Osteoblast (primary cell): ENCODE measurements around the gene TTF2. TPM values are rescaled to one million over a fixed set of nuclear protein-coding genes. Genes with fewer than 3 reads are reported as not detected.
"Not testable (repeated sequence)": the region's sequence is repeated elsewhere in the genome, so short reads cannot be mapped to it uniquely, and the experiment has no call there.

Experiments
- DNase-seq: peaks from one replicate; pipeline ENCODE4 v3.0.0; 2011; ENCODE audit warnings: low spot score, mixed read lengths; ENCODE audit not compliant: insufficient read length; ENCODE audit errors: missing footprints
- H2AFZ ChIP-seq: 2 replicates; pipeline ENCODE4 v1.6.0; 2011; ENCODE audit warnings: mild to moderate bottlenecking, low read length
- H3K27ac ChIP-seq: 2 replicates; pipeline ENCODE4 v1.5.1; 2011; ENCODE audit warnings: mild to moderate bottlenecking, low read depth, low read length, moderate library complexity
- H3K27me3 ChIP-seq: 2 replicates; pipeline ENCODE4 v1.6.0; 2012; ENCODE audit warnings: mild to moderate bottlenecking, control low read depth, inconsistent platforms, low read length, moderate library complexity; ENCODE audit not compliant: insufficient read depth
- H3K36me3 ChIP-seq: 2 replicates; pipeline ENCODE4 v1.5.1; 2011; ENCODE audit warnings: mild to moderate bottlenecking, low read length, control low read depth, moderate library complexity; ENCODE audit not compliant: insufficient read depth
- H3K4me1 ChIP-seq: 2 replicates; pipeline ENCODE4 v1.5.1; 2011; ENCODE audit warnings: mild to moderate bottlenecking, low read length, control low read depth, moderate library complexity; ENCODE audit not compliant: insufficient read depth
- H3K4me2 ChIP-seq: 2 replicates; pipeline ENCODE4 v1.6.0; 2011; ENCODE audit warnings: mild to moderate bottlenecking, low read length; ENCODE audit not compliant: insufficient read depth
- H3K4me3 ChIP-seq: fragments of 200-600 bp; sonication (generic); 3 replicates; pipeline ENCODE4 v1.5.1; 2012; ENCODE audit warnings: mild to moderate bottlenecking, low read length, inconsistent platforms; ENCODE audit not compliant: insufficient read depth
- H3K79me2 ChIP-seq: 2 replicates; pipeline ENCODE4 v1.6.0; 2012; ENCODE audit warnings: mild to moderate bottlenecking, low read length, control low read depth, inconsistent platforms; ENCODE audit not compliant: insufficient read depth
- H3K9me3 ChIP-seq: 2 replicates; pipeline ENCODE4 v1.5.1; 2011; ENCODE audit warnings: low read depth, low read length, control low read depth
- H4K20me1 ChIP-seq: 2 replicates; pipeline ENCODE4 v1.6.0; 2012; ENCODE audit warnings: mild to moderate bottlenecking, low read length, control low read depth; ENCODE audit not compliant: insufficient read depth
- total RNA-seq: library from RNA; depleted of rRNA; stranded (reverse); fragments of >200 nt; gene quantifications from 2 replicates; pipeline ENCODE4 v1.2.3, GENCODE V29; 2012
- TF ChIP-seq, protein P1 (sequence below): IDR thresholded peaks from 2 replicates; pipeline ENCODE4 v1.5.1; 2011; ENCODE audit warnings: mild to moderate bottlenecking, low read depth, low read length, moderate library complexity; ENCODE audit errors: extremely low read depth

The TTF2 gene
- total RNA-seq, 1 donor: 5.4 TPM

DNA sequence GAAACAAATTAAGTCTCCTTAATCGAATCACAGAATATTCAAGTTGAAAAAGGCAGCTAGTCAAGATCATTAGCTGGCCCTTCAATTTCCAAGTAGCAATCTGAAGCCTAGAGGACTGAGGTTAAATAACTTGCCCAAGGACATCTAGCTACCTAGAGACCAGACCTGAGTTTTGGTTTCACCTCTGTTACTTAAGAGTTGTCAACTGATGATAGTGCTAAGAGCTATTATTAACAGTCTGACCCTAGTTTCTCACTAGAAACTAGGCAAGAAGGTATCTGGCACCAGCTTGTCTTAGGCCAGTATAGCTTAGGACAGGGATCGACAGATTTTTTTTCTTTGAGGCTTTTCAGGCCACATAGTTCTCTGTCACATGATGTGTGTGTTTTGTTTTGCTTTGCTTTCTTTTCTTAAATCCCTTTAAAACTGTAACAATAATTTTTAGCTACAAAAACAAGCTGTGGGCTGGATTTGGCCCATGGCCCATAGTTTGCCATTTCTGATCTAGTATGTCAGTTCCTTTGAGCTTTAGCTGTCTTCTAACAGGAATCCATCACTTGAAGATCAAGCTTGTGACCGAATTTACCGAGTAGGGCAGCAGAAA, 38.3 kb downstream of the TTF2 start:
- H3K27me3 ChIP-seq: no peaks in the 10 kb centered on the region
- no peaks in the 10 kb centered on the region for H3K79me2 ChIP-seq
- H3K4me2 ChIP-seq: no peak overlapping the region
- no peaks in the 10 kb centered on the region for H4K20me1 ChIP-seq
- no peak overlapping the region for H3K4me3 ChIP-seq
- no peak overlapping the region for H3K27ac ChIP-seq
- peaks cover 10% of the 10 kb centered on the region for H3K36me3 ChIP-seq
- no peak for DNase-seq
- peak overlapping the region; percentile 1 for H2AFZ ChIP-seq
- H3K9me3 ChIP-seq: no peaks in the 10 kb centered on the region
- TF ChIP-seq, protein P1, sequence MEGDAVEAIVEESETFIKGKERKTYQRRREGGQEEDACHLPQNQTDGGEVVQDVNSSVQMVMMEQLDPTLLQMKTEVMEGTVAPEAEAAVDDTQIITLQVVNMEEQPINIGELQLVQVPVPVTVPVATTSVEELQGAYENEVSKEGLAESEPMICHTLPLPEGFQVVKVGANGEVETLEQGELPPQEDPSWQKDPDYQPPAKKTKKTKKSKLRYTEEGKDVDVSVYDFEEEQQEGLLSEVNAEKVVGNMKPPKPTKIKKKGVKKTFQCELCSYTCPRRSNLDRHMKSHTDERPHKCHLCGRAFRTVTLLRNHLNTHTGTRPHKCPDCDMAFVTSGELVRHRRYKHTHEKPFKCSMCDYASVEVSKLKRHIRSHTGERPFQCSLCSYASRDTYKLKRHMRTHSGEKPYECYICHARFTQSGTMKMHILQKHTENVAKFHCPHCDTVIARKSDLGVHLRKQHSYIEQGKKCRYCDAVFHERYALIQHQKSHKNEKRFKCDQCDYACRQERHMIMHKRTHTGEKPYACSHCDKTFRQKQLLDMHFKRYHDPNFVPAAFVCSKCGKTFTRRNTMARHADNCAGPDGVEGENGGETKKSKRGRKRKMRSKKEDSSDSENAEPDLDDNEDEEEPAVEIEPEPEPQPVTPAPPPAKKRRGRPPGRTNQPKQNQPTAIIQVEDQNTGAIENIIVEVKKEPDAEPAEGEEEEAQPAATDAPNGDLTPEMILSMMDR: no peak
- H3K4me1 ChIP-seq: peaks cover 45% of the 10 kb centered on the region

DNA sequence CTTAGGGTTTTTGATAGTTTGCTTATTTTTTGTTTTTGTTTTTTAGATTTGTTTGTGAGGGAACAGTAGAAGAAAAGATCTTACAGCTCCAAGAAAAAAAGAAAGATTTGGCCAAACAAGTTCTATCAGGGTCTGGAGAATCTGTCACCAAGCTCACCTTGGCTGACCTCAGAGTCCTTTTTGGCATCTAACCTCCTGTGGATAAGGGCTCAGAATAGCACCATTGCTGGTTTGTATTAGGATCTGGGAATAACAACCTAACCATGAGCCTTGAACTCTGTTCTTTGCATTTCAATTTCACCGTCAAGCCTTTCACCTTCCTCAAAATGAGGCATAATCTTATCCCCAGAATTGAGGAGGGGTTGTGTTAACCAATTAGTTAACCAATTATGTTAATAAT, 41.2 kb downstream of the TTF2 start:
- no peaks in the 10 kb centered on the region for H3K9me3 ChIP-seq
- peaks cover 20% of the 10 kb centered on the region for H3K4me1 ChIP-seq
- no peaks in the 10 kb centered on the region for H3K27me3 ChIP-seq
- H3K36me3 ChIP-seq: peaks cover 12% of the 10 kb centered on the region
- TF ChIP-seq, protein P1: no peak
- H2AFZ ChIP-seq: no peak overlapping the region
- DNase-seq: no peak
- no peak overlapping the region for H3K27ac ChIP-seq
- no peaks in the 10 kb centered on the region for H3K79me2 ChIP-seq
- H3K4me2 ChIP-seq: no peak overlapping the region
- H4K20me1 ChIP-seq: no peaks in the 10 kb centered on the region
- no peak overlapping the region for H3K4me3 ChIP-seq

- not testable (repeated sequence) for H3K4me2 ChIP-seq, H4K20me1 ChIP-seq, H2AFZ ChIP-seq, H3K27ac ChIP-seq, H3K27me3 ChIP-seq, H3K4me3 ChIP-seq, H3K9me3 ChIP-seq, DNase-seq, H3K79me2 ChIP-seq
- peaks cover 16% of the 10 kb centered on the region for H3K4me1 ChIP-seq
- H3K36me3 ChIP-seq: peaks cover 12% of the 10 kb centered on the region
Observed at GRCh38 chr1:117101858-117102257, 41.7 kb downstream of the TTF2 start.

- Histone ChIP-seq H3K4me3 (no peak overlapping the region), H3K4me2 (no peak overlapping the region), H3K79me2 (no peaks in the 10 kb centered on the region), H4K20me1 (no peaks in the 10 kb centered on the region), H3K27ac (no peak overlapping the region), H2AFZ (no peak overlapping the region), H3K9me3 (no peaks in the 10 kb centered on the region), H3K36me3 (peaks cover 12% of the 10 kb centered on the region), H3K4me1 (no peaks in the 10 kb centered on the region), H3K27me3 (no peaks in the 10 kb centered on the region)
- no peak for DNase-seq
- TF ChIP-seq, protein P1: no peak
Observed at GRCh38 chr1:117104986-117105385, 44.9 kb downstream of the TTF2 start.
